MCF 10A (cell line): ENCODE results near the gene PSMD9. TPM values are rescaled to one million over a fixed set of nuclear protein-coding genes. Genes with fewer than 3 reads are reported as not detected.
A peak's percentile ranks its signal among the peaks of the same experiment; 100 is the strongest.
"Not testable (repeated sequence)": the region's sequence is repeated elsewhere in the genome, so short reads cannot be mapped to it uniquely, and the experiment has no call there.

Source experiments
- BruUV-seq: library from RNA; stranded (reverse); fragments of 400-500 nt; replicated peaks from 2 replicates; lab custom pipeline; 2021; lab: Mats Ljungman, UMichigan
- CTCF ChIA-PET: fragments of 300-600 bp; sonication (Branson Sonifier 250); formaldehyde crosslinking; extraction: SDS; loops from one replicate; lab custom pipeline; 2021; ENCODE audit warnings: antibody characterized with exemption, inconsistent platforms; lab: Yijun Ruan, JAX
- POLR2A ChIA-PET: fragments of 300-600, 350-650 bp; sonication (Branson Sonifier 250); formaldehyde crosslinking; extraction: SDS; loops from one replicate; lab custom pipeline; 2020; ENCODE audit warnings: antibody characterized with exemption, inconsistent platforms; lab: Yijun Ruan, JAX
- DNase-seq: peaks from one replicate; pipeline ENCODE4 v3.0.0-alpha.2; 2018; ENCODE audit not compliant: unreplicated experiment
- H3K27ac Mint-ChIP-seq: one replicate; pipeline ENCODE4 v1.8.0; 2022; ENCODE audit warnings: mild to moderate bottlenecking, low read depth, mixed read lengths; ENCODE audit not compliant: unreplicated experiment
- H3K27me3 Mint-ChIP-seq: one replicate; pipeline ENCODE4 v1.8.0; 2022; ENCODE audit warnings: mixed read lengths; ENCODE audit not compliant: insufficient read depth, unreplicated experiment
- H3K36me3 Mint-ChIP-seq: one replicate; pipeline ENCODE4 v1.8.0; 2022; ENCODE audit warnings: mild to moderate bottlenecking, moderate library complexity, mixed read lengths; ENCODE audit not compliant: insufficient read depth, unreplicated experiment
- H3K4me1 Mint-ChIP-seq: one replicate; pipeline ENCODE4 v1.8.0; 2022; ENCODE audit warnings: mixed read lengths; ENCODE audit not compliant: insufficient read depth, unreplicated experiment
- H3K4me3 Mint-ChIP-seq: one replicate; pipeline ENCODE4 v1.8.0; 2022; ENCODE audit warnings: mild to moderate bottlenecking, moderate library complexity, mixed read lengths; ENCODE audit not compliant: unreplicated experiment
- H3K9me3 Mint-ChIP-seq: one replicate; pipeline ENCODE4 v1.8.0; 2022; ENCODE audit warnings: mixed read lengths; ENCODE audit not compliant: unreplicated experiment
- CTCF ChIP-seq: fragments of 200-600 bp; IDR thresholded peaks from one replicate; pipeline ENCODE4 v1.8.0; 2022; ENCODE audit warnings: antibody characterized with exemption, mild to moderate bottlenecking; ENCODE audit not compliant: unreplicated experiment
- intact Hi-C: fragments of 100-400 bp; cut with micrococcal nuclease; formaldehyde crosslinking; loops from 2 replicates; pipeline ENCODE4 v1.14.1; 2022
- total RNA-seq: library from RNA; stranded (reverse); gene quantifications from 2 replicates; pipeline ENCODE4 v1.2.3, GENCODE V29; 2022

PSMD9 gene
- total RNA-seq, 1 experiment from 2014 or later: 96.3 TPM

- peaks cover 41% of the 10 kb centered on the region for H3K36me3 Mint-ChIP-seq
- no peaks in the 10 kb centered on the region for H3K9me3 Mint-ChIP-seq
- intact Hi-C loops: no loop called here
- H3K4me1 Mint-ChIP-seq: peaks cover 13% of the 10 kb centered on the region
- no TSS peak for BruUV-seq
- CTCF ChIA-PET: interaction anchor here (0.7 kb wide), 1 partner anchor 125 kb away, joined by 3 read pairs; no protein-coding TSS in a partner anchor
- H3K27ac Mint-ChIP-seq: no peak overlapping the region
- no peaks in the 10 kb centered on the region for H3K27me3 Mint-ChIP-seq
- POLR2A ChIA-PET: interaction anchor here (0.6 kb wide), 1 partner anchor 92 kb away, joined by 5 read pairs; no protein-coding TSS in a partner anchor
- no peak for DNase-seq
- no peak overlapping the region for H3K4me3 Mint-ChIP-seq
- no peak for TF ChIP-seq CTCF
These were observed 32.5 kb downstream of the PSMD9 start for GRCh38 chr12:121921066-121921465.

GRCh38 chr12:121925358-121925695 is 36.7 kb downstream of the PSMD9 start:
- H3K4me3 Mint-ChIP-seq: no peak overlapping the region
- peaks cover 27% of the 10 kb centered on the region for H3K4me1 Mint-ChIP-seq
- ChIA-PET CTCF (no interaction called here), POLR2A (interaction anchor here (1.2 kb wide), 2 partner anchors 24 to 33 kb away, joined by 3 read pairs; no protein-coding TSS in a partner anchor)
- BruUV-seq: TSS peak; percentile 76
- peak overlapping the region; percentile 75 for H3K27ac Mint-ChIP-seq
- no peaks in the 10 kb centered on the region for H3K9me3 Mint-ChIP-seq
- DNase-seq: no peak
- no peak for TF ChIP-seq CTCF
- intact Hi-C loops: no loop called here
- peaks cover 6% of the 10 kb centered on the region for H3K36me3 Mint-ChIP-seq
- no peaks in the 10 kb centered on the region for H3K27me3 Mint-ChIP-seq

GRCh38 chr12:121926874-121927706 is 38.5 kb downstream of the PSMD9 start:
- Mint-ChIP-seq H3K4me1 (peaks cover 27% of the 10 kb centered on the region), H3K4me3 (no peak overlapping the region), H3K36me3 (peaks cover 12% of the 10 kb centered on the region), H3K27ac (peak overlapping the region; percentile 53), H3K27me3 (no peaks in the 10 kb centered on the region), H3K9me3 (no peaks in the 10 kb centered on the region)
- POLR2A ChIA-PET: interaction anchor here (1.0 kb wide), 1 partner anchor 12 kb away, joined by 3 read pairs; no protein-coding TSS in a partner anchor
- no peak for DNase-seq
- no peak for TF ChIP-seq CTCF
- no TSS peak for BruUV-seq
- intact Hi-C loops: no loop called here
- CTCF ChIA-PET: interaction anchor here (1.0 to 1.3 kb wide), 2 partner anchors 33 to 133 kb away, joined by 3 read pairs; no protein-coding TSS in a partner anchor

- CTCF ChIA-PET: interaction anchor here (0.6 to 1.3 kb wide), 2 partner anchors 34 to 109 kb away, joined by 3 read pairs; no protein-coding TSS in a partner anchor
- Mint-ChIP-seq H3K4me1 (peaks cover 28% of the 10 kb centered on the region), H3K27ac (peak overlapping the region; percentile 53), H3K27me3 (no peaks in the 10 kb centered on the region), H3K36me3 (peaks cover 18% of the 10 kb centered on the region), H3K4me3 (no peak overlapping the region), H3K9me3 (no peaks in the 10 kb centered on the region)
- no TSS peak for BruUV-seq
- DNase-seq: no peak
- TF ChIP-seq CTCF: no peak
- POLR2A ChIA-PET: interaction anchor here (0.7 to 0.8 kb wide), 2 partner anchors 11 to 24 kb away, joined by 3 read pairs; no protein-coding TSS in a partner anchor
- intact Hi-C loops: no loop called here
These were observed 39.2 kb downstream of the PSMD9 start for GRCh38 chr12:121927813-121928212.

- BruUV-seq, H3K9me3 Mint-ChIP-seq, H3K4me3 Mint-ChIP-seq, POLR2A ChIA-PET, H3K27me3 Mint-ChIP-seq, H3K27ac Mint-ChIP-seq, intact Hi-C loops, DNase-seq: not testable (repeated sequence)
- Mint-ChIP-seq H3K36me3 (peaks cover 29% of the 10 kb centered on the region), H3K4me1 (peaks cover 27% of the 10 kb centered on the region)
- CTCF ChIA-PET: interaction anchor here (0.7 to 1.4 kb wide), 4 partner anchors 10 to 135 kb away, joined by 3 read pairs; no protein-coding TSS in a partner anchor
These were observed 41.0 kb downstream of the PSMD9 start for GRCh38 chr12:121929545-121929944.
